Lower leg skin (tissue), 3 donors: ENCODE data around the gene MRPL10.

Source experiments
- POLR2A ChIP-seq, 2 donors: fragments of 450-650 bp; IDR thresholded peaks; one replicate each; pipeline ENCODE4 v1.6.1; 2016 to 2017; ENCODE audit warnings: antibody characterized with exemption in 2 of 2, mild to moderate bottlenecking in 1 of 2, moderate library complexity in 1 of 2
- TF ChIP-seq, protein P1 (sequence below), 3 donors: fragments of 450-650 bp; IDR thresholded peaks; one replicate each; pipeline ENCODE4 v1.5.1; 2016; ENCODE audit warnings: antibody characterized with exemption in 3 of 3, mild to moderate bottlenecking in 3 of 3, moderate library complexity in 2 of 3

DNA sequence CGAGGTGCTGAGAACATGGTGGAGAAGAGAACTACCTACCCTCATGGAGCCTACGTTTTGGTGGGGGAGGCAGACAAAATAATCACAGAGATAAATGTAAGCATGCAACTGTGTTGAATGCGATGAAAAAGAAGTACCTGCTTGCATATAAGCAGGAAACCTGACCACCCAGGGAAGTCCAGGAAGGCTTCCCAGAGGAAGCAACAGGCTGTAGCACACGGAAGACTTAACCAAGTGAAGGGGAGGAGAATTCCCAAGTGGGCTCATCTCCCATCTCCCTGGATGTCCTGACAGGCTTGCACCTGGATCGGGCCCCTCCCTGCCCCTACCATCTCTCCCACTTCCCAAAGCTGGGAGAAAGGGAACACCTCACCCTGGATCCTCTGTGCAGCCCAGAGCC lies 7.7 kb upstream of the MRPL10 start:
- TF ChIP-seq POLR2A (IDR thresholded peaks at IDR 0.05), result no peak
- TF ChIP-seq, protein P1, sequence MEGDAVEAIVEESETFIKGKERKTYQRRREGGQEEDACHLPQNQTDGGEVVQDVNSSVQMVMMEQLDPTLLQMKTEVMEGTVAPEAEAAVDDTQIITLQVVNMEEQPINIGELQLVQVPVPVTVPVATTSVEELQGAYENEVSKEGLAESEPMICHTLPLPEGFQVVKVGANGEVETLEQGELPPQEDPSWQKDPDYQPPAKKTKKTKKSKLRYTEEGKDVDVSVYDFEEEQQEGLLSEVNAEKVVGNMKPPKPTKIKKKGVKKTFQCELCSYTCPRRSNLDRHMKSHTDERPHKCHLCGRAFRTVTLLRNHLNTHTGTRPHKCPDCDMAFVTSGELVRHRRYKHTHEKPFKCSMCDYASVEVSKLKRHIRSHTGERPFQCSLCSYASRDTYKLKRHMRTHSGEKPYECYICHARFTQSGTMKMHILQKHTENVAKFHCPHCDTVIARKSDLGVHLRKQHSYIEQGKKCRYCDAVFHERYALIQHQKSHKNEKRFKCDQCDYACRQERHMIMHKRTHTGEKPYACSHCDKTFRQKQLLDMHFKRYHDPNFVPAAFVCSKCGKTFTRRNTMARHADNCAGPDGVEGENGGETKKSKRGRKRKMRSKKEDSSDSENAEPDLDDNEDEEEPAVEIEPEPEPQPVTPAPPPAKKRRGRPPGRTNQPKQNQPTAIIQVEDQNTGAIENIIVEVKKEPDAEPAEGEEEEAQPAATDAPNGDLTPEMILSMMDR (IDR thresholded peaks at IDR 0.05), result no peak
